Fibroblast of the aortic adventitia (primary cell): ENCODE results near the gene DAB2IP. TPM values are rescaled to one million over a fixed set of nuclear protein-coding genes. Genes with fewer than 3 reads are reported as not detected.
A peak's percentile ranks its signal among the peaks of the same experiment; 100 is the strongest.

Source experiments
- DNase-seq: peaks from one replicate; pipeline ENCODE4 v3.0.0-alpha.2; 2010; ENCODE audit warnings: low read depth
- H3K4me3 ChIP-seq: 2 replicates; pipeline ENCODE4 v1.5.1; 2011; ENCODE audit warnings: low read depth, mild to moderate bottlenecking, control low read depth, low read length, moderate library complexity
- total RNA-seq: library from RNA; depleted of rRNA; stranded (reverse); fragments of >200 nt; gene quantifications from 2 replicates; pipeline ENCODE4 v1.2.3, GENCODE V29; 2012; ENCODE audit warnings: low replicate concordance
- TF ChIP-seq, protein P1 (sequence below): IDR thresholded peaks from 2 replicates; pipeline ENCODE4 v1.5.1; 2011; ENCODE audit warnings: mild to moderate bottlenecking, low read length, control low read depth, inconsistent platforms; ENCODE audit not compliant: insufficient read depth

Gene DAB2IP
- total RNA-seq, 1 donor: 17.4 TPM

DNA sequence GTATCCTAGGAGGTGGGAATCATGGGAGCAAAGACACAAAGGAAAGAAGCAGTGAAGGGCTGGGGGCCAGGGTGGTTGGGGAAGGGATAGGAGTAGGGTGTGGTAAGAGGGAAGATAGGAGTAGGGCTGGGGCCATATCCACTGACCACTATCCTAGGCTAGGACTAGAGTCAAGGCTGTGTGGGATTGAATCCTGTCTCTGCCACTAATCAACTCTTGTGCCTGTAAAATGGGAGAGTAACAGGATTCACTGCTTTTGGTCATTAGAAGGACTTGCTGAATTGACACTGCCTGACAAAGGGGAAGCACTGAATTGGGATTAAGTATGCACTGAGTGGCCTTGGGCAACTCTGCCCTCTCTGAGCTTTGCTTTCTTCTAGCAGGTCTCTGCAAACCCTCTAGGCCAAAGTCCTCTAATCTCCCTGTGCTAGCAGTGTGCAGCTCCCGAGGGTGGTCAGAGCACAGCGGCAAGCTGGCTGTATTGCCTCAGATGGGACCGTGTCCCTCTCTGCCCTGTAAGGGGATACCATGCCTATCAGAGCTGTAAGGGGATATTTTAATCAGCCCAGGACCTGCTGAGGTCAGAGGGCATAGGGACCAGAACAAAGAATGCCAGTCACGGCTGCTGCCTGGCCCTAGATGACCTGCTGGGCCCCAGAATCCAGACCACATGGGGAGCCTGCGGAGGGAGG lies 12.4 kb upstream of the DAB2IP start:
- DNase-seq: no peak
- no peak overlapping the region for H3K4me3 ChIP-seq
- TF ChIP-seq, protein P1, sequence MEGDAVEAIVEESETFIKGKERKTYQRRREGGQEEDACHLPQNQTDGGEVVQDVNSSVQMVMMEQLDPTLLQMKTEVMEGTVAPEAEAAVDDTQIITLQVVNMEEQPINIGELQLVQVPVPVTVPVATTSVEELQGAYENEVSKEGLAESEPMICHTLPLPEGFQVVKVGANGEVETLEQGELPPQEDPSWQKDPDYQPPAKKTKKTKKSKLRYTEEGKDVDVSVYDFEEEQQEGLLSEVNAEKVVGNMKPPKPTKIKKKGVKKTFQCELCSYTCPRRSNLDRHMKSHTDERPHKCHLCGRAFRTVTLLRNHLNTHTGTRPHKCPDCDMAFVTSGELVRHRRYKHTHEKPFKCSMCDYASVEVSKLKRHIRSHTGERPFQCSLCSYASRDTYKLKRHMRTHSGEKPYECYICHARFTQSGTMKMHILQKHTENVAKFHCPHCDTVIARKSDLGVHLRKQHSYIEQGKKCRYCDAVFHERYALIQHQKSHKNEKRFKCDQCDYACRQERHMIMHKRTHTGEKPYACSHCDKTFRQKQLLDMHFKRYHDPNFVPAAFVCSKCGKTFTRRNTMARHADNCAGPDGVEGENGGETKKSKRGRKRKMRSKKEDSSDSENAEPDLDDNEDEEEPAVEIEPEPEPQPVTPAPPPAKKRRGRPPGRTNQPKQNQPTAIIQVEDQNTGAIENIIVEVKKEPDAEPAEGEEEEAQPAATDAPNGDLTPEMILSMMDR: no peak

- H3K4me3 ChIP-seq: no peak overlapping the region
- DNase-seq: no peak
- TF ChIP-seq, protein P1: no peak
Observed at GRCh38 chr9:121639619-121640018, 11.8 kb upstream of the DAB2IP start.

DNA sequence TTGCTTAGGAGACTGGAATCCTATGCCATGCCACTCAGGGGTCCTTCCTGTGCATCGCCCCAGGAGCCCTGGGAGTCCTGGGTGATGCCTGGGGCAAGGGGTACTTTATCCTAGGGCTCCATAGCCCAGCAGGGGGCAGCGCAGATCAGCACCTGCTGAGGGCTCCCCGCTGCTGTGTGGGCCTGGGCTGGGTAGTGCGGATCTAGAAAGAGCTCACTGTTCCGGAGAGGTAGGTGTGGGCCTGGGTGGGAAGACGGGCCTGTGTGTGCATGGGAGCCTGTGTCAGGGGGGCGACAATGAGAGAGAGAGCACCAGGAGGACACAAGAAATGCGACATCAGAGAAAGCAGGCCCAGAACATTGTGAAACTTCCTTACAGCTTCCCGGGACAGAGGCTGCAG lies 11.4 kb upstream of the DAB2IP start:
- no peak for DNase-seq
- H3K4me3 ChIP-seq: no peak overlapping the region
- TF ChIP-seq, protein P1: peak; percentile 43

DNA sequence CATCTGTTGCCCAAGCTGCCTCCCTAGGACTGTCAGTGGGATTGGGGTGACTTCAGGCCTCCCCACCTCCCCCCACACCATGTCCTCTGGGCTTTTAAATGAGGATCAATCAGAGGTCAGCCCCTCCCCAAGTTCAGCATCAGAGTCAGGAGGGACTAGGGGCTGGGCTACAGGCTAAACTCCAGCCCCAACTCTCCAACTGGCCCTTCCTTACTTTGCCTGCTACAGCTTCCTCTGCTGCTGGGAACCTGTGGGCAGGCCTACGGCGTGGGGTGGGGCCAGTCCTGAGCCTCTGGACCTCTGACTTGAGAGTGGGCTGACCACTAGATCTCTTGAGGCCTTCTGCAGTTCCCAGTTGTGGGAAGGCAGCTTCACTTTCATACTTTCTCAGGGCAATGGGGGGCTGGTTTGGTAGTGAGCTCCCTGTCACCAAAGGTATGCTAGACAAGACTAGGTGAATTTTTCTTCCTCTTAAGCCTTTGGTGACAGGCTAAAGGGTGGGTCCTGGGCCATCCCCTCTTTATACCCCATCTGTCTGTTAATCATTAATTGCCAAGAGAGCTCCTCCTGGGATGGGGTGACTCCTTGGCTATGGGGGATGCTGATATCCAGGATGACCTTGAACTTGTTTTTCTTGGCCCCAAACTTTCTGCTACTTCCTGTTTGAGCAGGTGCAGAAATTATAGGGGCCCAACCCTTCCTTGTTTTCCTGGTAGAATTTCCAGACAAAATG lies 10.8 kb upstream of the DAB2IP start:
- no peak for DNase-seq
- TF ChIP-seq, protein P1: no peak
- no peak overlapping the region for H3K4me3 ChIP-seq

DNA sequence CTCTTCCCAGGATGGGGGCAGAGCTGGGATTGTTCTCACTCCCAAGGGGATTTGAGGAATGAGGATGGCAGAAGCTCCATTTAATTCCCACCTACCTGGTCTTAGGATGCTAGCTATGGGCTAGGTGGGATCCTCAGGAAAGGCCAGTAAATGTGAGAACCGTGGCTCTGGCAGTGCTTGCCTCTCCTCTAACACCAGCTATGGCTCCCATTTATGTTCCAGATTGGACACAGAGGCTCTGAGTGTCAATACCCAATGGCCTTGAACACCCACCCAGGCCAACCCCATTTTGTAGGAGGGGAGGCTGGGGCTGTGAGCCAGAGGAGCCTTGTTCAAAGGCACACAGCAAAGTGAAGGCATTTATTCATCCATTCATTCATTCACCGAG lies 10.2 kb upstream of the DAB2IP start:
- H3K4me3 ChIP-seq: no peak overlapping the region
- TF ChIP-seq, protein P1: no peak
- DNase-seq: no peak

GRCh38 chr9:121642758-121643157 lies 8.7 kb upstream of the DAB2IP start:
- H3K4me3 ChIP-seq: no peak overlapping the region
- DNase-seq: no peak
- TF ChIP-seq, protein P1: no peak
